Fibroblast of lung (primary cell): ENCODE measurements around the gene ACBD3. TPM values are rescaled to one million over a fixed set of nuclear protein-coding genes. Genes with fewer than 3 reads are reported as not detected.

Source experiments
- DNase-seq, 2 donors: peaks; one replicate each; pipeline versions ENCODE4 v3.0.0 to v3.0.0-alpha.2; 2010; ENCODE audit warnings: low read depth in 2 of 2
- H2AFZ ChIP-seq: 2 replicates; pipeline ENCODE4 v1.5.1; 2012; ENCODE audit warnings: low read length, control low read depth, inconsistent platforms
- H3K27ac ChIP-seq: 2 replicates; pipeline ENCODE4 v1.5.1; 2011; ENCODE audit warnings: low read length, control low read depth; ENCODE audit not compliant: insufficient read depth
- H3K27me3 ChIP-seq: 2 replicates; pipeline ENCODE4 v1.5.1; 2011; ENCODE audit warnings: mild to moderate bottlenecking, low read length; ENCODE audit not compliant: control insufficient read depth, insufficient read depth
- H3K36me3 ChIP-seq: 2 replicates; pipeline ENCODE4 v1.5.1; 2011; ENCODE audit warnings: low read length; ENCODE audit not compliant: control insufficient read depth, insufficient read depth
- H3K4me1 ChIP-seq: 2 replicates; pipeline ENCODE4 v1.5.1; 2011; ENCODE audit warnings: low read length; ENCODE audit not compliant: control insufficient read depth, insufficient read depth; ENCODE audit errors: extremely low read depth
- H3K4me2 ChIP-seq: 2 replicates; pipeline ENCODE4 v1.5.1; 2011; ENCODE audit warnings: low read length, control low read depth; ENCODE audit not compliant: insufficient read depth; ENCODE audit errors: extremely low read depth
- H3K4me3 ChIP-seq, 4 experiments: fragments of 200-600 bp in 1 of 4; sonication (generic) in 1 of 4; replicated peaks in 1 of 4; 2 replicates each; pipeline ENCODE4 v1.5.1; 2011 to 2016; ENCODE audit warnings: low read length in 4 of 4, low read depth in 3 of 4, mild to moderate bottlenecking in 3 of 4, control low read depth in 2 of 4, inconsistent platforms in 1 of 4, mixed read lengths in 1 of 4; ENCODE audit not compliant: insufficient read depth in 1 of 4; ENCODE audit errors: control extremely low read depth in 1 of 4
- H3K79me2 ChIP-seq: 2 replicates; pipeline ENCODE4 v1.5.1; 2012; ENCODE audit warnings: mild to moderate bottlenecking, low read length, inconsistent platforms; ENCODE audit not compliant: control insufficient read depth, insufficient read depth
- H3K9ac ChIP-seq: 2 replicates; pipeline ENCODE4 v1.5.1; 2011; ENCODE audit warnings: mild to moderate bottlenecking, low read length, control low read depth; ENCODE audit not compliant: insufficient read depth
- H3K9me3 ChIP-seq: 2 replicates; pipeline ENCODE4 v1.5.1; 2012; ENCODE audit warnings: low read depth, low read length; ENCODE audit not compliant: control insufficient read depth, insufficient read depth
- H4K20me1 ChIP-seq: 2 replicates; pipeline ENCODE4 v1.5.1; 2011; ENCODE audit warnings: low read length; ENCODE audit not compliant: control insufficient read depth, insufficient read depth; ENCODE audit errors: extremely low read depth
- CTCF ChIP-seq, 2 donors: IDR thresholded peaks in 1 of 2; conservative IDR thresholded peaks in 1 of 2; 1 replicate in 1 of 2; 2 replicates in 1 of 2; pipeline ENCODE4 v1.5.1; 2011 to 2012; ENCODE audit warnings: low read length in 2 of 2, control low read depth in 1 of 2, inconsistent platforms in 1 of 2, low read depth in 1 of 2, mild to moderate bottlenecking in 1 of 2
- EZH2 ChIP-seq: IDR thresholded peaks from 2 replicates; pipeline ENCODE4 v1.5.1; 2012; ENCODE audit warnings: low read length, control low read depth, mild to moderate bottlenecking; ENCODE audit errors: missing control alignments
- polyA plus RNA-seq, 2 donors: library from polyadenylated mRNA; depleted of rRNA in 1 of 2; stranded (reverse) in 1 of 2; unstranded in 1 of 2; fragments of >200 nt; gene quantifications; 2 replicates each; pipeline ENCODE4 v1.2.1, GENCODE V29; 2011 to 2012; ENCODE audit warnings: missing spikeins in 1 of 2
- total RNA-seq: library from RNA; depleted of rRNA; stranded (reverse); fragments of >200 nt; gene quantifications from 2 replicates; pipeline ENCODE4 v1.2.1, GENCODE V29; 2014

ACBD3 gene
- total and polyA plus RNA-seq, 2 donors (not counting 1 experiment from before 2014, with no cell fraction given) = 67.7 to 85.0 TPM

GRCh38 chr1:226222686-226223085 is 36.1 kb upstream of the ACBD3 start:
- TF ChIP-seq EZH2 (no peak), CTCF (conservative IDR thresholded peaks at IDR 0.05 in 1 of 2, IDR thresholded peaks at IDR 0.05 in 1 of 2; ENCODE audit: low read depth in 1 of 2, low read length in 2 of 2) (no peak)
- H3K4me2 ChIP-seq = no peak overlapping the region
- H4K20me1 ChIP-seq = no peaks in the 10 kb centered on the region
- H3K36me3 ChIP-seq = no peaks in the 10 kb centered on the region
- no peak overlapping the region for H2AFZ ChIP-seq
- H3K9ac ChIP-seq = no peak overlapping the region
- no peaks in the 10 kb centered on the region for H3K4me1 ChIP-seq
- H3K4me3 ChIP-seq = no peak overlapping the region
- no peaks in the 10 kb centered on the region for H3K9me3 ChIP-seq
- no peak for DNase-seq
- H3K79me2 ChIP-seq = no peaks in the 10 kb centered on the region
- H3K27ac ChIP-seq = no peak overlapping the region
- peaks cover 8% of the 10 kb centered on the region for H3K27me3 ChIP-seq

GRCh38 chr1:226220473-226221189 is 34.1 kb upstream of the ACBD3 start:
- Histone ChIP-seq H3K79me2 (no peaks in the 10 kb centered on the region), H2AFZ (no peak overlapping the region), H4K20me1 (no peaks in the 10 kb centered on the region), H3K36me3 (no peaks in the 10 kb centered on the region), H3K4me1 (no peaks in the 10 kb centered on the region), H3K4me3 (no peak overlapping the region), H3K9ac (no peak overlapping the region), H3K4me2 (no peak overlapping the region), H3K9me3 (no peaks in the 10 kb centered on the region), H3K27me3 (peaks cover 8% of the 10 kb centered on the region), H3K27ac (no peak overlapping the region)
- TF ChIP-seq EZH2 (no peak), CTCF (conservative IDR thresholded peaks at IDR 0.05 in 1 of 2, IDR thresholded peaks at IDR 0.05 in 1 of 2; ENCODE audit: low read depth in 1 of 2, low read length in 2 of 2) (no peak)
- no peak for DNase-seq

GRCh38 chr1:226217273-226217672 is 30.7 kb upstream of the ACBD3 start:
- no peaks in the 10 kb centered on the region for H3K79me2 ChIP-seq
- H3K4me1 ChIP-seq = no peaks in the 10 kb centered on the region
- DNase-seq = peak; percentile 10 to 17
- H3K9ac ChIP-seq = no peak overlapping the region
- H3K9me3 ChIP-seq = no peaks in the 10 kb centered on the region
- no peak overlapping the region for H3K4me3 ChIP-seq
- TF ChIP-seq EZH2 = no peak
- no peaks in the 10 kb centered on the region for H3K27me3 ChIP-seq
- H4K20me1 ChIP-seq = no peaks in the 10 kb centered on the region
- no peaks in the 10 kb centered on the region for H3K36me3 ChIP-seq
- no peak overlapping the region for H2AFZ ChIP-seq
- no peak overlapping the region for H3K27ac ChIP-seq
- H3K4me2 ChIP-seq = no peak overlapping the region
